H1 (cell line): Measurements from ENCODE around the gene CHRNA9. TPM values are rescaled to one million over a fixed set of nuclear protein-coding genes. Genes with fewer than 3 reads are reported as not detected.
A peak's percentile ranks its signal among the peaks of the same experiment; 100 is the strongest.
"Not testable (repeated sequence)": the region's sequence is repeated elsewhere in the genome, so short reads cannot be mapped to it uniquely, and the experiment has no call there.

Source experiments
- CTCF ChIA-PET: fragments of 300-600 bp; sonication (Branson Sonifier 250); formaldehyde crosslinking; loops from one replicate; lab custom pipeline; 2021; ENCODE audit not compliant: partially characterized antibody; lab: Charles Lee
- POLR2A ChIA-PET: fragments of 300-600 bp; sonication (Branson Sonifier 250); formaldehyde crosslinking; loops from one replicate; lab custom pipeline; 2021; ENCODE audit warnings: inconsistent platforms; ENCODE audit not compliant: partially characterized antibody; lab: Charles Lee
- DNase-seq, 2 experiments: peaks; one replicate each; pipeline versions ENCODE4 v3.0.0 to v3.0.0-alpha.2; 2010 to 2022; ENCODE audit warnings: low spot score in 2 of 2, low read depth in 1 of 2, mixed read lengths in 1 of 2
- FAIRE-seq: peaks from 2 replicates; lab custom pipeline; 2011; peaks lifted over from hg19 to GRCh38; lab: Jason Lieb, UNC
- H2AFZ ChIP-seq: 2 replicates; pipeline ENCODE4 v1.8.1; 2012; ENCODE audit warnings: low read length, inconsistent platforms
- H2AK5ac ChIP-seq: 2 replicates; pipeline ENCODE4 v1.6.1; 2013; ENCODE audit warnings: low read depth, low read length
- H2BK120ac ChIP-seq: replicated peaks from 2 replicates; pipeline ENCODE3; 2013; ENCODE audit warnings: low read depth, low read length, inconsistent platforms
- H2BK12ac ChIP-seq: 2 replicates; pipeline ENCODE4 v1.6.1; 2013; ENCODE audit warnings: low read depth, low read length
- H2BK15ac ChIP-seq: 2 replicates; pipeline ENCODE4 v1.6.1; 2013; ENCODE audit warnings: low read length
- H2BK20ac ChIP-seq: 2 replicates; pipeline ENCODE4 v1.6.1; 2013; ENCODE audit warnings: low read length
- H2BK5ac ChIP-seq: 2 replicates; pipeline ENCODE4 v1.6.1; 2013; ENCODE audit warnings: low read depth, low read length
- H3K14ac ChIP-seq: 2 replicates; pipeline ENCODE4 v1.6.1; 2013; ENCODE audit warnings: inconsistent platforms; ENCODE audit not compliant: insufficient read length
- H3K18ac ChIP-seq: 2 replicates; pipeline ENCODE4 v1.6.1; 2013; ENCODE audit warnings: low read length; ENCODE audit errors: extremely low read depth
- H3K23ac ChIP-seq: 2 replicates; pipeline ENCODE4 v1.6.1; 2013; ENCODE audit warnings: inconsistent platforms; ENCODE audit not compliant: insufficient read length
- H3K23me2 ChIP-seq: 2 replicates; pipeline ENCODE4 v1.6.1; 2013; ENCODE audit warnings: low read depth, low read length
- H3K27ac ChIP-seq: 2 replicates; pipeline ENCODE4 v1.6.1; 2011; ENCODE audit warnings: low read depth, low read length, inconsistent platforms
- H3K27me3 ChIP-seq, 4 experiments: replicated peaks in 1 of 4; 1 replicate in 1 of 4; 2 replicates in 3 of 4; pipeline versions ENCODE4 v1.6.1 to v1.8.1; 2011 to 2013; ENCODE audit warnings: low read length in 3 of 4, mild to moderate bottlenecking in 3 of 4, inconsistent platforms in 2 of 4, mixed read lengths in 2 of 4, moderate library complexity in 1 of 4; ENCODE audit not compliant: control insufficient read depth in 3 of 4, insufficient read depth in 3 of 4; ENCODE audit errors: extremely low read depth in 1 of 4
- H3K36me3 ChIP-seq, 4 experiments: 2 replicates each; pipeline versions ENCODE4 v1.6.1 to v1.8.1; 2011 to 2013; ENCODE audit warnings: mild to moderate bottlenecking in 4 of 4, low read length in 3 of 4, moderate library complexity in 2 of 4, control low read depth in 1 of 4, inconsistent platforms in 1 of 4; ENCODE audit not compliant: insufficient read depth in 4 of 4, control insufficient read depth in 2 of 4
- H3K4ac ChIP-seq: replicated peaks from 2 replicates; pipeline ENCODE3; 2013; ENCODE audit warnings: low read length, low read depth, mixed read lengths, inconsistent platforms; ENCODE audit not compliant: insufficient read length
- H3K4me1 ChIP-seq, 4 experiments: replicated peaks in 1 of 4; 1 replicate in 1 of 4; 2 replicates in 3 of 4; pipeline versions ENCODE4 v1.6.1 to v1.8.1; 2011 to 2013; ENCODE audit warnings: low read length in 3 of 4, inconsistent platforms in 2 of 4, mixed read lengths in 1 of 4; ENCODE audit not compliant: insufficient read depth in 4 of 4, control insufficient read depth in 3 of 4
- H3K4me2 ChIP-seq, 2 experiments: 2 replicates each; pipeline versions ENCODE4 v1.6.1 to v1.8.1; 2011 to 2013; ENCODE audit warnings: low read depth in 2 of 2, low read length in 2 of 2, control low read depth in 1 of 2, inconsistent platforms in 1 of 2, mild to moderate bottlenecking in 1 of 2; ENCODE audit not compliant: insufficient read depth in 1 of 2
- H3K4me3 ChIP-seq, 4 experiments: fragments of 200-600, 300-600 bp in 1 of 4; sonication (generic), shearing (Covaris generic), sonication (Bioruptor Twin) in 1 of 4; 2 replicates each; pipeline versions ENCODE4 v1.5.1 to v1.8.1; 2011 to 2016; ENCODE audit warnings: low read length in 4 of 4, low read depth in 3 of 4, control low read depth in 2 of 4, inconsistent platforms in 2 of 4, mild to moderate bottlenecking in 2 of 4, mixed read lengths in 1 of 4, moderate library complexity in 1 of 4; ENCODE audit not compliant: insufficient read depth in 2 of 4; ENCODE audit errors: extremely low read depth in 1 of 4
- H3K56ac ChIP-seq: replicated peaks from 2 replicates; pipeline ENCODE3; 2013; ENCODE audit warnings: low read depth, mild to moderate bottlenecking, mixed read lengths, low read length, inconsistent platforms; ENCODE audit not compliant: insufficient read length
- H3K79me1 ChIP-seq: 2 replicates; pipeline ENCODE4 v1.6.1; 2013; ENCODE audit warnings: low read depth, low read length, control low read depth
- H3K79me2 ChIP-seq, 2 experiments: 2 replicates each; pipeline versions ENCODE4 v1.6.1 to v1.8.1; 2012 to 2013; ENCODE audit warnings: low read length in 2 of 2, mild to moderate bottlenecking in 2 of 2, inconsistent platforms in 1 of 2; ENCODE audit not compliant: insufficient read depth in 2 of 2, control insufficient read depth in 1 of 2
- H3K9ac ChIP-seq, 4 experiments: replicated peaks in 1 of 4; 1 replicate in 1 of 4; 2 replicates in 3 of 4; pipeline versions ENCODE4 v1.6.1 to v1.8.1; 2011 to 2013; ENCODE audit warnings: low read depth in 3 of 4, low read length in 3 of 4, control low read depth in 2 of 4, mild to moderate bottlenecking in 2 of 4, moderate library complexity in 2 of 4, inconsistent platforms in 1 of 4; ENCODE audit errors: extremely low read depth in 1 of 4
- H3K9me3 ChIP-seq, 2 experiments: 2 replicates each; pipeline versions ENCODE4 v1.6.1 to v1.8.1; 2012 to 2013; ENCODE audit warnings: mild to moderate bottlenecking in 2 of 2, moderate library complexity in 2 of 2, control low read depth in 1 of 2, inconsistent platforms in 1 of 2, low read depth in 1 of 2, low read length in 1 of 2, mixed read lengths in 1 of 2; ENCODE audit not compliant: insufficient read depth in 2 of 2
- H4K20me1 ChIP-seq, 2 experiments: replicated peaks in 1 of 2; 2 replicates each; pipeline versions ENCODE3 to v1.8.1; 2011 to 2013; ENCODE audit warnings: inconsistent platforms in 2 of 2, low read length in 2 of 2, mild to moderate bottlenecking in 1 of 2; ENCODE audit not compliant: insufficient read depth in 2 of 2, control insufficient read depth in 1 of 2
- H4K5ac ChIP-seq: 2 replicates; pipeline ENCODE4 v1.6.1; 2013; ENCODE audit warnings: low read length, low read depth, mixed read lengths, inconsistent platforms; ENCODE audit not compliant: insufficient read length
- H4K8ac ChIP-seq: 2 replicates; pipeline ENCODE4 v1.8.0; 2013; ENCODE audit warnings: mild to moderate bottlenecking, moderate library complexity, low read length, inconsistent platforms; ENCODE audit not compliant: insufficient read depth; ENCODE audit errors: extremely low read depth
- H4K91ac ChIP-seq: replicated peaks from 2 replicates; pipeline ENCODE3; 2013; ENCODE audit warnings: low read length, mixed read lengths, inconsistent platforms; ENCODE audit not compliant: insufficient read length
- polyA plus RNA-seq, 7 experiments: library from polyadenylated mRNA; depleted of rRNA in 3 of 7; stranded (reverse) in 5 of 7; unstranded in 2 of 7; fragments of >200 nt in 5 of 7; fragments of 200-250 nt in 2 of 7; gene quantifications; 1 replicate in 5 of 7; 2 replicates in 1 of 7; 4 replicates in 1 of 7; pipeline versions ENCODE4 v1.2.1 to v1.2.3, GENCODE V29; 2011 to 2013; ENCODE audit warnings: missing spikeins in 2 of 7, mixed read lengths in 2 of 7
- total RNA-seq: library from RNA; stranded (reverse); fragmentation: NEBNext Ultra II Directional; extraction: Animal tissue kit (Norgen Biotek cat#: 25700); gene quantifications from 2 replicates; pipeline ENCODE4 v1.2.1, GENCODE V29; 2021

Gene CHRNA9
- total and polyA plus RNA-seq, 2 of the 8 experiments (the other 6 are each of a cell fraction or from before 2014, with no cell fraction given): 1.4 to 3.3 TPM

DNA sequence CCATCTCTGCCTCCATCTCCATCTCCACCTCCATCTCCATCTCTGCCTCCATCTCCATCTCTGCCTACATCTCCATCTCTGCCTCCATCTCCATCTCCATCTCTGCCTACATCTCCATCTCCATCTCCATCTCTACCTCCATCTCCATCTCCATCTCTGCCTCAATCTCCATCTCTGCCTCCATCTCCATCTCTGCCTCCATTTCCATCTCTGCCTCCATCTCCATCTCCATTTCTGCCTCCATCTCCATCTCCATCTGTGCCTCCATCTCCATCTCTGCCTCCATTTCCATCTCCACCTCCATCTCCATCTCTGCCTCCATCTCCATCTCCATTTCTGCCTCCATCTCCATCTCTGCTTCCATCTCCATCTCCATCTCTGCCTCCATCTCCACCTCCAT lies 40.1 kb upstream of the CHRNA9 start:
- H3K23ac ChIP-seq, H4K91ac ChIP-seq, H3K4me1 ChIP-seq, H4K8ac ChIP-seq, H3K18ac ChIP-seq, H2AFZ ChIP-seq, H3K79me1 ChIP-seq, POLR2A ChIA-PET, H2BK20ac ChIP-seq, H3K14ac ChIP-seq, H2BK5ac ChIP-seq, CTCF ChIA-PET, H2BK120ac ChIP-seq, H3K4ac ChIP-seq, H3K79me2 ChIP-seq, H3K9ac ChIP-seq, H4K5ac ChIP-seq, H3K56ac ChIP-seq, DNase-seq, H2BK15ac ChIP-seq, H3K4me2 ChIP-seq, H3K4me3 ChIP-seq, H3K27ac ChIP-seq, FAIRE-seq, H3K27me3 ChIP-seq, H3K36me3 ChIP-seq, H4K20me1 ChIP-seq: not testable (repeated sequence)
- H2AK5ac ChIP-seq: peak overlapping the region; percentile 4; the same call in 1 of the 2 replicates
- H3K23me2 ChIP-seq: peaks cover 19% of the 10 kb centered on the region; the same call in 1 of the 2 replicates
- H2BK12ac ChIP-seq: peak overlapping the region; percentile 10; the same call in 1 of the 2 replicates
- peaks cover 6 to 11% of the 10 kb centered on the region in 2 experiments; a peak in 3 of 4 replicates for H3K9me3 ChIP-seq
